ENCODE measurements around the gene SH3PXD2A. TPM values are rescaled to one million over a fixed set of nuclear protein-coding genes. Genes with fewer than 3 reads are reported as not detected.
"Not testable (repeated sequence)": the region's sequence is repeated elsewhere in the genome, so short reads cannot be mapped to it uniquely, and the experiment has no call there.

SH3PXD2A gene
- total and polyA plus RNA-seq, 12 donors = 6.9 to 44.9 (median 34.4) TPM

GRCh38 chr10:103814626-103815370 lies 40.6 kb downstream of the SH3PXD2A start:
- DNase-seq = no peak

GRCh38 chr10:103814105-103814504 lies 41.3 kb downstream of the SH3PXD2A start:
- Histone ChIP-seq H3K4me1 (peaks cover 3 to 52% (median 30%) of the 10 kb centered on the region in 9 donors), H3K27me3 (no peaks in the 10 kb centered on the region), H3K4me3 (no peak overlapping the region), H3K27ac (no peak overlapping the region), H3K9me3 (no peaks in the 10 kb centered on the region), H3K36me3 (peaks cover 0 to 10% (median 0%) of the 10 kb centered on the region in 9 donors)
- no peak for DNase-seq
- WGBS, 2 donors = 72 to 80% methylated on average over 7 of the region's 7 CpGs
- TF ChIP-seq CTCF (IDR thresholded peaks at IDR 0.05) = no peak
- no peak for ATAC-seq
- intact Hi-C loops (cut with DNase I) = loop anchor here in 1 of 10 donors (5.0 kb wide), 1 partner anchor 38 kb away; no protein-coding TSS in a partner anchor

More at GRCh38 chr10:103814626-103815370, 40.6 kb downstream of the SH3PXD2A start:
- no peaks in the 10 kb centered on the region for H3K27me3 ChIP-seq
- no peak overlapping the region for H3K4me3 ChIP-seq
- no peak overlapping the region for H3K27ac ChIP-seq
- intact Hi-C loops (cut with DNase I) = loop anchor here in 1 of 10 donors (5.0 kb wide), 1 partner anchor 38 kb away; no protein-coding TSS in a partner anchor
- H3K4me1 ChIP-seq = peaks cover 6 to 58% (median 37%) of the 10 kb centered on the region in 9 donors
- ATAC-seq = no peak
- H3K9me3 ChIP-seq = no peaks in the 10 kb centered on the region
- peaks cover 0 to 10% (median 0%) of the 10 kb centered on the region in 9 donors for H3K36me3 ChIP-seq
- no peak for TF ChIP-seq CTCF (IDR thresholded peaks at IDR 0.05)
- WGBS, 2 donors = 77 to 80% methylated on average over 4 of the region's 4 CpGs

- WGBS, 2 donors = 95 to 97% methylated on average over 4 of the region's 4 CpGs
- H3K27me3 ChIP-seq, ATAC-seq, DNase-seq, H3K9me3 ChIP-seq, H3K4me3 ChIP-seq, H3K27ac ChIP-seq, H3K36me3 ChIP-seq: not testable (repeated sequence)
- peaks cover 3 to 52% (median 22%) of the 10 kb centered on the region in 9 donors for H3K4me1 ChIP-seq
- intact Hi-C loops (cut with DNase I) = loop anchor here in 1 of 10 donors (5.0 kb wide), 1 partner anchor 39 kb away; no protein-coding TSS in a partner anchor
Observed at GRCh38 chr10:103813312-103813711, 42.1 kb downstream of the SH3PXD2A start.

DNA sequence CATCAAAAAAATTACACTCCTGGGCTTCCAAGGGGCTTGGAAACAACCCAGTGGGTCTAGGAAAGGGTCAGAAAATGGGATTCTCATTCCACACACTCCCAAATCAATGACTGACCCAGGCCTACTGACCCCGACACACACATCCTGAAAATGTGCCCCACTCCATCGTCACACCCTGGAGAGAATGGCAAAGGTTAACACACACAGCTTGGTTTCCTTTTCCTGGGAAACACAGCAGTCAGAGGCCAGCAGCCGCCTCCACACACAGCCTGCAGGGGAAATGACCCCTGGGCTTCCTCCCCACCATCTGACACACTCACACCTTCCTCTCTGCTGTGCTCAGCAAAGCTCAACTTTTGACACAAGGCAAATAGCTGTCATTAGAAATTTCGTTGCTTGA lies 42.9 kb downstream of the SH3PXD2A start:
- Histone ChIP-seq H3K9me3 (no peaks in the 10 kb centered on the region), H3K27ac (peak overlapping the region in 2 of 10 donors; percentile 4 to 27), H3K4me3 (no peak overlapping the region), H3K36me3 (peaks cover 0 to 10% (median 0%) of the 10 kb centered on the region in 9 donors), H3K27me3 (no peaks in the 10 kb centered on the region), H3K4me1 (peaks cover 3 to 60% (median 27%) of the 10 kb centered on the region in 9 donors)
- intact Hi-C loops (cut with DNase I) = loop anchor here in 1 of 10 donors (5.0 kb wide), 1 partner anchor 40 kb away; no protein-coding TSS in a partner anchor
- peak in 7 of 8 donors; percentile 35 to 70 (median 45) for ATAC-seq
- peak in 1 of 2 donors; percentile 39 for DNase-seq
- no peak for TF ChIP-seq CTCF (IDR thresholded peaks at IDR 0.05)
- WGBS, 2 donors = 50 to 56% methylated on average over 4 of the region's 4 CpGs

Data from heart right ventricle (tissue), 16 donors.